HepG2 (cell line): ENCODE measurements around the gene TMEM186. TPM values are rescaled to one million over a fixed set of nuclear protein-coding genes. Genes with fewer than 3 reads are reported as not detected.

ENCODE experiments used
- ATAC-seq: fragments of 200-7000 bp; cut with Tn5 transposase; 3 replicates; pipeline ENCODE4 v1.9.1; 2020; ENCODE audit warnings: mild to moderate bottlenecking, moderate library complexity
- BruUV-seq: library from RNA; stranded (reverse); fragments of 400-500 nt; replicated peaks from 2 replicates; lab custom pipeline; 2021; lab: Mats Ljungman, UMichigan
- CTCF ChIA-PET: fragments of 300-600 bp; formaldehyde crosslinking; extraction: SDS; loops from one replicate; lab custom pipeline; 2021; ENCODE audit warnings: low total read pairs, inconsistent platforms, low intra/inter-chr PET ratio; lab: Yijun Ruan, JAX
- POLR2A ChIA-PET: fragments of 350-600 bp; sonication (Branson Sonifier 250); formaldehyde crosslinking; loops from one replicate; lab custom pipeline; 2020; ENCODE audit warnings: antibody characterized with exemption, inconsistent platforms; lab: Yijun Ruan, JAX
- DNase-seq: peaks from one replicate; pipeline ENCODE4 v3.0.0-alpha.2; 2015; ENCODE audit warnings: low spot score
- FAIRE-seq: peaks from 3 replicates; lab custom pipeline; 2011; peaks lifted over from hg19 to GRCh38; lab: Jason Lieb, UNC
- H2AFZ ChIP-seq: one replicate; pipeline ENCODE4 v1.6.1; 2011; ENCODE audit warnings: low read length, inconsistent platforms
- H3K27ac ChIP-seq: fragments of 300-600 bp; 3 replicates; pipeline ENCODE4 v1.8.0; 2011; ENCODE audit warnings: mixed run types, mild to moderate bottlenecking, mixed read lengths, low read length, inconsistent platforms; ENCODE audit not compliant: insufficient read depth; ENCODE audit errors: extremely low read length
- H3K27me3 ChIP-seq, 2 experiments: fragments of 200-600 bp in 1 of 2; 2 replicates in 1 of 2; 3 replicates in 1 of 2; pipeline versions ENCODE4 v1.6.0 to v1.8.0; 2011; ENCODE audit warnings: low read length in 2 of 2, mild to moderate bottlenecking in 2 of 2, moderate library complexity in 2 of 2, inconsistent platforms in 1 of 2; ENCODE audit not compliant: insufficient read depth in 2 of 2, control insufficient read depth in 1 of 2
- H3K36me3 ChIP-seq, 2 experiments: fragments of 200-600 bp in 1 of 2; replicated peaks in 1 of 2; 2 replicates in 1 of 2; 3 replicates in 1 of 2; pipeline versions ENCODE4 v1.5.1 to v1.8.0; 2011; ENCODE audit warnings: low read length in 2 of 2, inconsistent platforms in 1 of 2; ENCODE audit not compliant: insufficient read depth in 2 of 2, control insufficient read depth in 1 of 2
- H3K4me1 ChIP-seq: 2 replicates; pipeline ENCODE4 v1.5.1; 2012; ENCODE audit warnings: low read length, inconsistent platforms; ENCODE audit not compliant: insufficient read depth
- H3K4me2 ChIP-seq: 2 replicates; pipeline ENCODE4 v1.6.0; 2011; ENCODE audit warnings: low read depth, low read length, inconsistent platforms
- H3K4me3 ChIP-seq, 3 experiments: fragments of 200-600 bp in 1 of 3; sonication (generic), shearing (Covaris generic) in 1 of 3; replicated peaks in 1 of 3; 2 replicates each; pipeline ENCODE4 v1.5.1; 2011 to 2016; ENCODE audit warnings: low read length in 3 of 3, inconsistent platforms in 2 of 3, low read depth in 2 of 3, mild to moderate bottlenecking in 2 of 3, control low read depth in 1 of 3, mixed read lengths in 1 of 3; ENCODE audit not compliant: insufficient read depth in 1 of 3
- H3K79me2 ChIP-seq: one replicate; pipeline ENCODE4 v1.6.1; 2011; ENCODE audit warnings: low read length, inconsistent platforms; ENCODE audit not compliant: insufficient read depth
- H3K9ac ChIP-seq: 2 replicates; pipeline ENCODE4 v1.6.0; 2011; ENCODE audit warnings: mild to moderate bottlenecking, low read depth, low read length, inconsistent platforms; ENCODE audit not compliant: insufficient read depth
- H3K9me3 ChIP-seq: 2 replicates; pipeline ENCODE4 v1.5.1; 2012; ENCODE audit warnings: mild to moderate bottlenecking, low read length
- H4K20me1 ChIP-seq: 2 replicates; pipeline ENCODE4 v1.6.0; 2011; ENCODE audit warnings: inconsistent platforms, mild to moderate bottlenecking, low read length, moderate library complexity; ENCODE audit not compliant: insufficient read depth
- AGO1 ChIP-seq: fragments of 200-400 bp; formaldehyde crosslinking; IDR thresholded peaks from 2 replicates; pipeline ENCODE4 v1.6.1; 2017; ENCODE audit warnings: mild to moderate bottlenecking, low read depth, low read length, moderate library complexity; ENCODE audit not compliant: poor library complexity, severe bottlenecking
- CEBPB ChIP-seq: IDR thresholded peaks from 2 replicates; pipeline ENCODE4 v1.6.1; 2011; ENCODE audit warnings: low read depth, low read length, improper control_type of control experiment, borderline replicate concordance
- PITX1 ChIP-seq: sonication (generic); formaldehyde crosslinking; IDR thresholded peaks from 2 replicates; pipeline ENCODE4 v1.5.1; 2020; ENCODE audit warnings: mild to moderate bottlenecking, missing genetic modification reagents
- SNAI1 ChIP-seq: sonication (generic); formaldehyde crosslinking; IDR thresholded peaks from 2 replicates; pipeline ENCODE4 v1.5.0; 2020; ENCODE audit warnings: mild to moderate bottlenecking, missing genetic modification reagents, borderline replicate concordance
- ZNF354B ChIP-seq: sonication (generic); formaldehyde crosslinking; IDR thresholded peaks from 2 replicates; pipeline ENCODE4 v1.8.0; 2022; ENCODE audit warnings: mild to moderate bottlenecking, missing genetic modification reagents
- ZNF513 ChIP-seq: sonication (generic); formaldehyde crosslinking; conservative IDR thresholded peaks from 2 replicates; pipeline ENCODE4 v1.5.0; 2020; ENCODE audit warnings: missing genetic modification reagents
- ZNF674 ChIP-seq: sonication (generic); formaldehyde crosslinking; IDR thresholded peaks from 2 replicates; pipeline ENCODE4 v1.5.0; 2020; ENCODE audit warnings: low read depth, mild to moderate bottlenecking, missing genetic modification reagents
- ZNF704 ChIP-seq: sonication (generic); formaldehyde crosslinking; IDR thresholded peaks from 2 replicates; pipeline ENCODE4 v1.8.1; 2023; ENCODE audit warnings: mild to moderate bottlenecking, inconsistent platforms, moderate library complexity, missing genetic modification reagents, borderline replicate concordance
- WGBS: methylation state at CpG from one replicate; pipeline ENCODE4 v1.1.6; 2017; ENCODE audit warnings: low lambda C conversion rate; 5-methylcytosine and 5-hydroxymethylcytosine counted together
- in situ Hi-C: cut with HindIII; loops from 2 replicates; pipeline ENCODE4 v1.10.0; 2017; ENCODE audit warnings: low pct_unique_long_range_greater_than_20kb; ENCODE audit not compliant: extremely low pct_ligation_motif_present
- intact Hi-C: fragments of 100-400 bp; cut with micrococcal nuclease; formaldehyde crosslinking; loops from one replicate; pipeline ENCODE4 v1.10.0; 2022; ENCODE audit not compliant: unreplicated experiment
- polyA plus RNA-seq, 8 experiments: library from polyadenylated mRNA; depleted of rRNA in 3 of 8; stranded (reverse) in 7 of 8; unstranded in 1 of 8; fragments of >200 nt; fragmentation: Illumina TruSeq in 4 of 8; extraction: Trizol in 4 of 8; gene quantifications; 2 replicates each; pipeline versions ENCODE4 v1.2.1 to v1.2.3, GENCODE V29; 2011 to 2016; ENCODE audit warnings: low read depth in 4 of 8, missing spikeins in 1 of 8, mixed read lengths in 1 of 8; ENCODE audit not compliant: insufficient read depth in 1 of 8
- total RNA-seq, 5 experiments: library from RNA; depleted of rRNA; stranded (reverse); fragments of >200 nt; fragmentation: Illumina TruSeq; extraction: Trizol; gene quantifications; 2 replicates each; pipeline ENCODE4 v1.2.3, GENCODE V29; 2016; ENCODE audit warnings: low read depth in 1 of 5

The TMEM186 gene
- total and polyA plus RNA-seq, 2 of the 13 experiments (the other 11 are each of a cell fraction or from before 2014, with no cell fraction given), result 16.2 to 19.3 TPM

- Histone ChIP-seq H3K36me3 (peaks cover 29 to 90% of the 10 kb centered on the region in 2 experiments), H4K20me1 (peaks cover 5% of the 10 kb centered on the region; the same call in 1 of the 2 replicates), H3K9me3 (no peaks in the 10 kb centered on the region), H3K4me3 (no peak overlapping the region), H3K79me2 (no peaks in the 10 kb centered on the region), H3K9ac (no peak overlapping the region), H3K27me3 (no peaks in the 10 kb centered on the region), H2AFZ (no peak overlapping the region), H3K27ac (no peak overlapping the region), H3K4me1 (no peaks in the 10 kb centered on the region; the same call in 1 of the 2 replicates), H3K4me2 (no peak overlapping the region)
- ChIA-PET POLR2A (interaction anchor here (1.0 to 1.1 kb wide), 2 partner anchors 9 to 22 kb away, joined by 3 read pairs; partner anchors contain the start of genes PMM2 and TMEM186), CTCF (no interaction called here)
- whole genome bisulfite sequencing, result 96% methylated on average over 6 of the region's 6 CpGs
- ATAC-seq (no peak), FAIRE-seq (no peak), DNase-seq (no peak)
- in situ Hi-C loops, result no loop called here
- intact Hi-C loops, result loop anchor here (5.0 kb wide), 1 partner anchor 63 kb away; the partner anchor contains the start of gene LITAFD
- no TSS peak for BruUV-seq
- no peak for TF ChIP-seq PITX1 (CRISPR knock-in tag)
- TF ChIP-seq ZNF513, result no peak
- TF ChIP-seq ZNF354B, result no peak
- TF ChIP-seq AGO1, result no peak
- TF ChIP-seq SNAI1 (CRISPR knock-in tag), result 0 out of 2 replicates have a peak, but pooled peaks have one; percentile 22
- no peak for TF ChIP-seq ZNF704
- TF ChIP-seq ZNF674 (CRISPR knock-in tag), result no peak
- 0 out of 2 replicates have a peak, but pooled peaks have one; percentile 23 for TF ChIP-seq CEBPB
Observed at GRCh38 chr16:8819411-8820034, 22.1 kb upstream of the TMEM186 start.
